GM18526 (cell line): Measurements from ENCODE around the gene AMN1.
A peak's percentile ranks its signal among the peaks of the same experiment; 100 is the strongest.

Experiments used
- POLR2A ChIP-seq: IDR thresholded peaks from 3 replicates; pipeline ENCODE4 v1.6.1; 2011; ENCODE audit not compliant: insufficient read length; ENCODE audit errors: extremely low read depth

Gene AMN1

DNA sequence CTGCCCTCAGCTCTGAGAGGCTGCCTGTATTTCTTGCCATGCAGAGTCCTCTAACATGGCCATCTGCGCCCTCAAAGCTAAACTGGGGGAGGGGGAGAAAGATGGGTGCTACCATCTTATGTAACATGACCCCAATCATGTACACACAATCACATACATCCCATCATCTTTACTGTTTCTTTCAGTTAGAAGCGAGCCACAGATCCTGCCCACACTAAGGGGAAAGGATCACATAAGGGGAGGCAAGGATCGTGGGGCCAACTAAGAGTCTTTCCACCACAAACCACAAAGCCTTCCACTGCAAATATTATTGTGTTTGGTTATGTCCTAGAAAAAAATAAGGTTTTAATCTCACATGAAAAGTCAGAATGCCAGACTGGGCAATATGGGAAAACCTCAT, 11.8 kb upstream of the AMN1 start:
- TF ChIP-seq POLR2A, result no peak

GRCh38 chr12:31737763-31738162, 8.9 kb upstream of the AMN1 start:
- no peak for TF ChIP-seq POLR2A

- TF ChIP-seq POLR2A, result no peak
These were observed 8.5 kb upstream of the AMN1 start for GRCh38 chr12:31737345-31737744.

GRCh38 chr12:31736472-31736871, 7.7 kb upstream of the AMN1 start:
- no peak for TF ChIP-seq POLR2A

GRCh38 chr12:31732926-31733548, 4.2 kb upstream of the AMN1 start:
- no peak for TF ChIP-seq POLR2A

GRCh38 chr12:31729705-31730104, 884 bp upstream of the AMN1 start:
- no peak for TF ChIP-seq POLR2A

- TF ChIP-seq POLR2A, result peak; percentile 52
These were observed 418 bp downstream of the AMN1 start for GRCh38 chr12:31728289-31728916.

GRCh38 chr12:31727192-31727591, 1.6 kb downstream of the AMN1 start:
- no peak for TF ChIP-seq POLR2A

GRCh38 chr12:31726575-31726974, 2.2 kb downstream of the AMN1 start:
- TF ChIP-seq POLR2A, result no peak

DNA sequence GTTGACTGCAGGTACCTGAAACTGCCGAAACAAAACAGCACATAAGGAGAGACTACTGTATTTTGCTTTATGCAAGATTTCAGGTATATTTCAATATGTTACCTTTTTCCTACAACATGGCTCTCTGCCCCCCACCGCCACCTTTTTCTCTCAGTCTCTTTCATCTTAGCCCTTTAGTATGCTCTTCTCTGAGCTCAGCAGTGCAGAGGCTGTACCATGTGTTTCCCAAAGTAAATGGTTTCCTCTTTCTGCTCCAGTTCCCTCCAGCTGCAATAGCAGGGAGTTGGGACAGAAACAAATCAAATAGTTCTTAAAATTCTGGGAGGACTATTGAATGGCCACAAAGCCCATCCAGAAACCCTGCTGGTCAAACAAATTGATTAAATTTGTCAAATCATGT, 4.3 kb downstream of the AMN1 start:
- TF ChIP-seq POLR2A, result no peak

DNA sequence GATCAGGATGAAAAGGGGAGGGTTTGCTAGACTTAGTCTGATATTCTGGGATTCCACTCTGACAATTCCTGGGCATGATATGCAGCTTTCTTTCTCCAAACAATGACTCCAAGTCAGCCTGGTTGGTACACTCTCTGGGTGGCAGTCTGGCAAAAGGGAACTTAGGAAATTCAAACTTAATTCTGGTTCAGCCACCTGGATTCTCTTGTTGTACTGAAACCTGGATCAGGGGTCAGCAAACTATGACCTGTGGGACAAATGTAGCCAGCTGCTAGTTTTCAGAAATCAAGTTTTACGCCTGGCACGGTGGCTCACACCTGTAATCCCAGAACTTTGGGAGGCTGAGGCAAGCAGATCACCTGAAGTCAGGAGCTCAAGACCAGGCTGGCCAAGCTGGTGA, 6.2 kb downstream of the AMN1 start:
- no peak for TF ChIP-seq POLR2A

GRCh38 chr12:31715283-31715825, 13.5 kb downstream of the AMN1 start:
- TF ChIP-seq POLR2A, result no peak

- no peak for TF ChIP-seq POLR2A
These were observed 14.2 kb downstream of the AMN1 start for GRCh38 chr12:31714406-31715271.

GRCh38 chr12:31712877-31713276, 15.9 kb downstream of the AMN1 start:
- TF ChIP-seq POLR2A, result no peak

DNA sequence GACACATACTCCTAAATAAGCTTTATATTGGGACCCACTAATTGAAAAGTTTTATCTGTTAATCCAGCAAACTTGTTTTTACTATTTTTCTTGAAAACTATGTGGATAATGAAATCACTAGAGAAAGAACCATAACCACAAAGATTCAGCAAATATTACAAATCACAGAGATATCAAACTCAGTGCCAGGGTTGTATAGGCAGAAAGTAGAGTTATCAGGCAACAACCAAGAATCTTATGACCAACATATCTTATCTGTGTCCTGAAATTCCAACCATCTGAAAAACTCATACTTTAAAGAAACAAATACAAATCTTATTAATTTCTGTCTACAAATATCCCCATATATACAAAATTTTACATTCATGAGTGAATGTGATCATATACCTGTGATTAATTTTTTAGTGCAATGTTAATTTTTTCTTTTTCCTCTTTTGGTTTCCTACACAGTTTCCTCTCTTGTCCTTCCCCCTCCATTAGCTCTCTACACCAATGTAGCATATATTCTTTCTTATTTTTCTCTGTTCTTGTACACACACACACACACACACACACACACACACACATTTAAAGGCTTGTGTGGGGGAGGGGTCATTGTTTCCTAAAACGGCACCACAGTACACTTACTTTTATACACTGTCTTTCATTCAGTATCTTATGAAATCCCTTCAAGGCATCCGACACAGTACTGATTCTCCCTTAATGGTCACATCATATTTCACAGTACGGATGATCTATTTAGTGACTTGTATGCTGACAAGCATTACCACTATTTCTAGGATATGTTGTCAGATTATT, 18.6 kb downstream of the AMN1 start:
- TF ChIP-seq POLR2A, result no peak
